ENCODE measurements around the gene TGOLN2.
"Not testable (repeated sequence)": the region's sequence is repeated elsewhere in the genome, so short reads cannot be mapped to it uniquely, and the experiment has no call there.

The TGOLN2 gene

GRCh38 chr2:85327822-85328617 lies at the start of gene TGOLN2:
TSS of gene TGOLN2 (minus strand) at chr2:85327989. CDS start at chr2:85327962, 27 bp downstream.
- peak; percentile 95 for DNase-seq

- DNase-seq, result no peak
These were observed 49.3 kb upstream of the TGOLN2 start for GRCh38 chr2:85377083-85377482.

GRCh38 chr2:85376291-85377065 lies 48.7 kb upstream of the TGOLN2 start:
- no peak for DNase-seq

DNA sequence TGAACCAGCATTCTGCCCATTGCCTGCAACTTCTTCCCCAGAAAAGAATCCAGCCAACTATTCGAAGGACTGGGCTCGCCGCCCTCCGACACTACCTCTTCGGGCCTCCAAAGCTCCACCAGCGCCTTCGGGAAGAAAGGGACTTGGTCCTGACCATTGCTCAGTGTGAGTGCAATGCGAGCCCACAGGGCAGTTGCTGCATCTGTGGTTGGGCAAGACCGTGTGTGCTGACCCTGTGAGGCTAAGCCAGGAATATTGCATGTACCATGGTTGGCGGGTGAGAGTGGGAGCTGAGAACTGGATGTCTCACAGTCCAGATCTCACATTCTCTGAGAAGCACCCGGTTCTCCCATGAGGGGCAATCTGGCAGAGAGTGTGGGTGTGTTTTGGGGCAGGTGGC lies 43.3 kb upstream of the TGOLN2 start:
- DNase-seq, result no peak

GRCh38 chr2:85369500-85369899 lies 41.7 kb upstream of the TGOLN2 start:
- DNase-seq, result no peak

DNA sequence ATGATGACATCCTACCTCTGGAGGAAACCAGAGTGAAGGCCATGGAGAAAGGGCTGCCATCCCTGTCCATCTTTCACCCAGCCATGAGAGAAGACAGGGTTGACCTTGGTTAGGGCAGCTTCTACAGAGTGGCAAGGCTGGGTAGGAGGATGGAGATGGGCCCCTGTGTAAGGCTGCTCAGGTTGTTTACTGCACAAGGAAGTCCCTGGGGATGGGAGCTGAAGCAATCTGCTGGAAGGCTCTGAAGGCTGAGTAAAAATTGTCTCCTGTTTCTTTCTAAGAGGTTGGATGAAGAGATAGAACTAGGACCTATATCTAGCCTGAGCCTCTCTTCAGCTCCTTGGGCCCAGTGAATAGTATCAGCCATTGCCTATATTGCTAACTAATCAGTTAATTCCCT lies 41.1 kb upstream of the TGOLN2 start:
- no peak for DNase-seq

DNA sequence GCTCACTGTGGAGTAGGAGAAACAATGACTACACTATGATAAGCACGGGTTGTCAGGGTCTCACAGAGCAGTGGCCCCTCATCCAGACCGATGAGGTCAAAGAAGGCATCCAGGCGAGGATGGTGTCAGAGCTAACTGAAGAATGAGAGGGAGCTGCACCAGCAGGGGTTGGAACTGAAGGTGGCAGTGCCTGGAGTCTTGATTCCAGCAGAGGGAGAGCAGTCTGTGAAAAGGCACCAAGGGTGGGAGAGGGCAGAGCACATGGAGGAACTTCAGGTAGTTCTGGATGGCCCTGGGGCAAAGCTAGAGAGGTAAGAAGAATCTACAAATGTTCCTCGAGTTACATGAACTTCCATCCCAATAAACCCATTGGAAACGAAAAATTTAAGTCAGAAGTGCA lies 39.4 kb upstream of the TGOLN2 start:
- DNase-seq, result no peak

- not testable (repeated sequence) for DNase-seq
These were observed 35.0 kb upstream of the TGOLN2 start for GRCh38 chr2:85362653-85363387.

DNA sequence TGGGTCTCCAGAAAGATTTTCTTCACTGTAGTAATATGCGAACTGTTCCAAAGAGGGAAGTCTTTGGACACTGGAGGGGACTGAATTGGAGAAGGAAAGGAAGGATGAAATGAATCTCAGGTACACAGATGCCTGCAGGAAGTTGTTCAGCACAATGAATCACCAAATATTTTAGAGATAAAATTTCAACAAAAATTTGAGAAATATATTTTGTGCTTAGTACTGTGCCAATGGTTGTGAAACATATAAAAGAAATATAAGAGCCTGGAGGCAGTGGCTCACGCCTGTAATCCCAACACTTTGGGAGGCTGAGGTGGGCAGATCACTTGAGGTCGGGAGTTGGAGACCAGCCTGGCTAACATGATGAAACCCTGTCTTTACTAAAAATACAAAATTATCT lies 29.9 kb upstream of the TGOLN2 start:
- DNase-seq, result no peak

DNA sequence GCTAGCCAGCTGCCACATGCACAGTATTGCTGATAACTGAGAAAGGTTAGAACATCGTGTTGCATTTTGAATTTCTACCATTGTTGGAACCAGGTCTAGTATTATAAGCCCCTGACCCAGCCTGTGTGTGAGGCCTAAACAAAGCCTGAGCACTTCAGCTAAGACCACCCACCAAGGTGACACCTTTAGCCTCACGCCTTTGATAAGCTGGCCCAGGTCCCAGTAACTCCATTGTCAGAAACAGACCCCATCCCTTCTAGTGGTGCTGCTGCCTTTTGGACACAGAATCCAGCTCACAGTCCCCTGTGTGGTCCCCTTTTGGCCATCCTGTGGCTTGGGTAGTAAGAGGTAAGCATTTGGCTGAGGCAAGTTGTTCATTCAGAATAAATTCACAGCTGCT lies 28.4 kb upstream of the TGOLN2 start:
- DNase-seq, result no peak

- no peak for DNase-seq
These were observed 27.7 kb upstream of the TGOLN2 start for GRCh38 chr2:85355521-85355920.

DNA sequence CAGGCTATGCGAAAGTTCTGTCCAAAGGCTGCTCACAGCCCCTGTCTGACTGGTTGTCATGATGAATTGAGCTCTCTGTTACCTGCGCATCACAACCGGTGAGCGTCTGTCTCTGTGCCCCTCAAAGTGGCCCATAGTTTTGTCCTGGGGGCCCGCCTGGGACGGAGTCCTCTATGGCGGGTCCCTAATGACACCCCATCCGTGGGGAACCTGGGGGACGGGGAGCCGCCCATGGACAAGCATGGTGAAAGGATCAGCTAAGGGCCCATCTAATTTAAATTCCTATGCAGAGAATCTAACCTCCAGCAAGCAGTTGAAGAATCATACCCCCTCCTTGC lies 27.3 kb upstream of the TGOLN2 start:
- no peak for DNase-seq

DNA sequence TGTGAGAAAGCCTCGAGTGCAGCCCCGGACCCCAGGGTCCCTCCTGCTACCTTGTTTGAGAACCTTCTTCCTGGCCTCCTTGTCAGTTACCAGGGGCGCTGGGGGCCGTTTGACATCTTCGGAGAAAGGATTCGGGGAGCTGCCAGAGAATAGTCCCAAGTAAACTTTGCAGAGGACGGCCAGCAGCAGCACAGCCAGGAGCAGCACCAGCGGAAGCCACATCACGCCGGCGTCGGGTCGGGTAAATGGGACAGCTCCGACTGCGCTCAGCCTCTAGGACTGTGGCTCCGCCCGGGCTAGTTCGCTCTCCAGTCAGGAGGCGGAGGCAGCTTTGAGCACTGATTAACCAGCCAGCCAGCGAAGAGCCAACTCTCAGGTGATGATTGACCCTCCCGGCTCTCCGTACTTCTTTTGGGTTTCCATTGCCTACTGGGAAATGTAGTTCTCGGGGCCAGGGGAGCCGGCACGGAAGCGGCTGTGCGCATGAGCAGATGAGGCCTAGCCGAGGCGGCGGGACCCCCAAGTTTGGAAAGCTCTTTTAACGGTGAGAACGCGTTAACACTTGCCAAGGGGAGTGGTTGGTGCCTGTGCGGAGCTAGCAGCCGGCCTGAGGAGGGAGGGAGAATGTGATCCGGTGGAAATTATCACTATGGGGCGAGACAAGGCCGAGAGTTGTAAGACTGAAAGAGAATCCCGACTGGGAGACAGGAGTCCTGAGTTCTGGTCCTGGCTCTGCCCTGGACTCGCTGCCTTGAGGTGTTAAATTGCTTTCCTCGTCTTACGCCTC lies 26.7 kb upstream of the TGOLN2 start, which contains the start of the genes ELMOD3 and RETSAT:
TSS of gene ELMOD3 (plus strand) at position 484 of the 787 bp plus-strand sequence. CDS start 2,430 bp downstream, outside the sequence.
TSS of gene RETSAT (minus strand) at position 243 of the 787 bp plus-strand sequence. CDS start at position 222, 21 bp downstream.
- DNase-seq, result peak; percentile 95

- no peak for DNase-seq
These were observed 26.1 kb upstream of the TGOLN2 start for GRCh38 chr2:85353876-85354285.

DNA sequence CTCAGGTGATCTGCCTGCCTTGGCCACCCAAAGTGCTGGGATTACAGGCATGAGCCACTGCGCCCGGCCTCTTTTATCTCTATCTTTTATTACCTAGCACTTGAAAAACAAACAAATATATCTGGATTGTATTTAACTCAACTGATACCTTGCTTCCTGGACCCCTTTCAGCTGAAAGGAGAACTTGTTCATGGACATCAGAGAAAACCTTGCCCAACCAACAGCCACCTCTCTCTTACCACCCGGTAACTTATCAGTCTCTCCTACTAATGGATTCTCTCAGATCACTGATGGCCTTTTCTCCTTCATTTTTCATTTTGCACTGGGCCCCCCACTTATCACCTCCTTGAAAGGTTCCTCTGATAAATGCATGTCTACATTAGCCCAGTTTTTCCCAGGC lies 19.8 kb upstream of the TGOLN2 start:
- DNase-seq, result no peak

GRCh38 chr2:85344356-85344954 lies 16.7 kb upstream of the TGOLN2 start:
- DNase-seq, result no peak

DNA sequence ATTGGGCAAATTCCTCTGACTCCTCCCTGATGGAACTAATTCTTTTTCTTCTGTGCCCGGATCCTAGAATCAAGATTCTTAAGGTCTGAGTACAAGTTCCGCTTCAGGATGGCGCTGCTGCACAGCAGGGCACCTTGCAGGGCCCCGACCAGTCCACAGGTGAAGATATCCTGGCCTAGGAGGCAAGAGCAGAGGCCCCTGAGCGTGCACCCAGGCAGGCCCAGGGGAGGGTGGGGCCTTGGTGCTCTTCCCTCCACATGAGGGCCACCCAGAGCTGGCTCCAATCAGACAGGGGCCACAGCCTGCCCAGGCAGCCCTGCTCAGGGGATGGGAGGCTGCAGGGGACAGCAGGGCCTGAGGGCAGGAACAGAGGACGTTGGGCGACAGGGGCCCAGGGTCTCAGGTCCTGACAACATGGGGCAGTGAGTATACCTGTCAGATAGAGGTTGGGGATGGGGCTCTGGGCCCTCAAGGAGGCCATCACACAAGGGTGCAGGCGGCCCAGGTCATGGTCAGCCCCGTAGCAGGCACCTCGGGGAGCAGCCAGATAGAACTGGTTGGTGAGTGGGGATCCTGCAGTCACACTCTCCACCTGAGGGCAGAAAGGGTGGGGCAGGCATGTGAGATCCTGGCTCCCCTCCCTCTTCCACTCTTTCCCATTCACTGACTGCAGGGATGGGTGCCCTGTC lies 15.6 kb upstream of the TGOLN2 start:
- DNase-seq, result not testable (repeated sequence)

DNA sequence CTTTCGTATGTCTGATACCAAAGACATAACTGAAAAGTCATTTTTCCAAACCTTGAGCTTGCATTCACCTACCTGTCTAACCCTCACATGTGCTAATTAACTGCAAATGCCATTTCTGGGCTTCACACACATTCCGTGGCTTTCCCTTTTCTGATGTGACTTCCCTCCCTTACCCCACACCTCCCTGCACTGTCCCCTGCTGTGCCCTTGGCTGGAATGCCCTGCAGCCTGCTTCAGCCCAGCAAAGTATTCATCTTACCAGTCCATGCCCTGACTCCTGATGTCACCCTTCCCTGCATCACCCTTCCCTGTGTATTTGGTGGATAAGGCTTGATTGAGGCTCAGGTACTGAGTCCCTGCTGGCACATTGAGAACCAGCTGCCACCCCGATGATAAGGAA lies 14.4 kb upstream of the TGOLN2 start:
- DNase-seq, result no peak

GRCh38 chr2:85341269-85342029 lies 13.7 kb upstream of the TGOLN2 start:
- no peak for DNase-seq

GRCh38 chr2:85340034-85340892 lies 12.5 kb upstream of the TGOLN2 start:
- no peak for DNase-seq
